Epidermal melanocyte (primary cell): Measurements from ENCODE around the gene BANF2.

ENCODE experiments used
- DNase-seq: peaks from one replicate; pipeline ENCODE4 v3.0.0; 2011; ENCODE audit warnings: low spot score; ENCODE audit not compliant: insufficient read length

Gene BANF2

GRCh38 chr20:17709361-17710293 lies 9.9 kb downstream of the BANF2 start:
- DNase-seq: no peak

- DNase-seq: no peak
Measured at GRCh38 chr20:17710379-17711266, 10.9 kb downstream of the BANF2 start.

GRCh38 chr20:17711267-17711627 lies 11.5 kb downstream of the BANF2 start:
- DNase-seq: no peak

- DNase-seq: no peak
Measured at GRCh38 chr20:17712201-17712600, 12.4 kb downstream of the BANF2 start.

- DNase-seq: no peak
Measured at GRCh38 chr20:17712708-17713107, 12.9 kb downstream of the BANF2 start.

- DNase-seq: no peak
Measured at GRCh38 chr20:17714597-17714996, 14.8 kb downstream of the BANF2 start.

- DNase-seq: no peak
Measured at GRCh38 chr20:17715075-17715474, 15.3 kb downstream of the BANF2 start.

GRCh38 chr20:17716331-17716730 lies 16.6 kb downstream of the BANF2 start:
- DNase-seq: no peak

- DNase-seq: no peak
Measured at GRCh38 chr20:17720755-17721154, 21.0 kb downstream of the BANF2 start.

GRCh38 chr20:17721802-17722486 lies 22.2 kb downstream of the BANF2 start:
- DNase-seq: no peak

- DNase-seq: no peak
Measured at GRCh38 chr20:17722493-17723300, 22.9 kb downstream of the BANF2 start.

GRCh38 chr20:17723301-17723691 lies 23.5 kb downstream of the BANF2 start:
- no peak for DNase-seq

- no peak for DNase-seq
Measured at GRCh38 chr20:17725094-17725835, 25.5 kb downstream of the BANF2 start.

GRCh38 chr20:17726902-17727301 lies 27.1 kb downstream of the BANF2 start:
- DNase-seq: no peak

- no peak for DNase-seq
Measured at GRCh38 chr20:17727351-17727750, 27.6 kb downstream of the BANF2 start.

- DNase-seq: no peak
Measured at GRCh38 chr20:17728074-17728473, 28.3 kb downstream of the BANF2 start.

GRCh38 chr20:17730071-17730470 lies 30.3 kb downstream of the BANF2 start:
- no peak for DNase-seq

GRCh38 chr20:17731233-17731632 lies 31.5 kb downstream of the BANF2 start:
- DNase-seq: no peak

GRCh38 chr20:17732907-17733521 lies 33.2 kb downstream of the BANF2 start:
- no peak for DNase-seq
